ENCODE measurements around the gene CAPN10.

Gene CAPN10

DNA sequence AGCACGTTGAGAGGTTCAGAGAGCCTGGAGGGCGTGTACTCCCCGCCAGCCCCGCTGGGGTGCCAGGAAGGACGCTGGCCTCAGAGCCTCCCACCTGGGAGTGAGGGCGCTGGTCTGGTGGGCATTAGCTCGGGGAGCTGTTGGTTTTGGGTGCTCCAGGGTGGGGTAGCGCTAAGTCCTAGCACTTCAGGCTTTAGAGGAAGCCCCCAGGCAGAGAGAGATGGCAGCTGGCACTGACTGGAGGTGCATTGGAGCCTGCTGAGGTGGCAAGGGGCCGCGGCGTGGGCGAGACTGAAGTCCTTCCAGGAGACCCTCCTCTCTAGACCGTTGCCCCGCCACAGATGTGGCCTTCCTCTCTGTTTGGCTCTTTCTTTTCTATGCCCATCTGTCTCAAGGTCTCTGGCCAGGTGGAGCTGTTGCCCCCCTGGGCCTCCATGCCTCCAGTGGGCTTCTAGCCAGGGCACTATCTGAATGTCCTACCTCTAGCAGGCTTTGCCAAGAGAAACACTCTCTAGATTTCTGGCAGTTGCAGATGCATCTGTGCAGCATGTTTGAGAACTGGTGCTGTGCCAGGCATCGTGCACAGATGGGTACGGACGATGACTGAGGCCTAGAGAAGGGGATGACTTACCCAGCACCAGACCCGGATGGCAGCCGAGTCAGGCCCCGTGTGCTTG lies 6.6 kb downstream of the CAPN10 start:
- Mint-ChIP-seq H3K9me3 (no peaks in the 10 kb centered on the region), H3K36me3 (ENCODE audit: insufficient read depth) (peaks cover 25% of the 10 kb centered on the region), H3K4me3 (no peak overlapping the region), H3K27ac (peak overlapping the region in 1 of 2 donors; percentile 29), H3K27me3 (no peaks in the 10 kb centered on the region), H3K4me1 (ENCODE audit: low read depth in 2 of 2) (peaks cover 17 to 25% of the 10 kb centered on the region in 2 donors)
- ATAC-seq (replicated peaks) (no peak), DNase-seq (no peak)

DNA sequence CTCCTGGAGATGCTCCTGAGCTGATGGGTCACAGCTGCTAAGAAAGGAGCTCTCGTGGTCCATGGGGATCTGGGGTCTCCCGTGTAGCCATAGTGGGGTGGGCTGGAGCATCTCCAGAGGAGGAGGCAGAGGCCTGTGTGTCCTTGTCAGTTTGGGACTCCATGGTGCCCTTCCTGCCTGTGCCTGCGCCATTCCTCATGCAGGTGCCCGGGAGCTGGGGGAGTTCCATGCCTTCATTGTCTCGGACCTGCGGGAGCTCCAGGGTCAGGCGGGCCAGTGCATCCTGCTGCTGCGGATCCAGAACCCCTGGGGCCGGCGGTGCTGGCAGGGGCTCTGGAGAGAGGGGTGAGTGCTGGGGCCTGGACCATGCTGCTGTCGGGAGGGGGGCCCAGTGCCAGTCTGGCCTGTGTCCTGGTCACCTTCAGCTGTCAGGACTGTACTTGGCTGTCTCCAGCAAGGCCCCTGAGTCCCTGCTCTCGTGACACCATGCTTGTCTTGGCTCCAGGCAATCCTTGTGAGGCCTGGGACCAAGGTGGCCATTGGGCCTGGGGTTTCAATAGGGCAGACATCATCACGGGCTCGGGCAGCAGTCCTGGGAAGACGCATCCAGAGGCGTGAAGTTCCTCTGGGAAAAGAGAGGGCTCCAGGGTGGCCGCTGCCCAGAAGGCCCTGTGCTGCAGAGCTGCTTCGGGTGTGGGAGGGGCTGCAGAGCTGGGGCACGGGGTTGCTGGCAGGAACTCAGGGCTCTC lies 7.3 kb downstream of the CAPN10 start:
- ATAC-seq (replicated peaks): no peak
- peaks cover 25% of the 10 kb centered on the region for H3K36me3 Mint-ChIP-seq (ENCODE audit: insufficient read depth)
- no peak for DNase-seq

DNA sequence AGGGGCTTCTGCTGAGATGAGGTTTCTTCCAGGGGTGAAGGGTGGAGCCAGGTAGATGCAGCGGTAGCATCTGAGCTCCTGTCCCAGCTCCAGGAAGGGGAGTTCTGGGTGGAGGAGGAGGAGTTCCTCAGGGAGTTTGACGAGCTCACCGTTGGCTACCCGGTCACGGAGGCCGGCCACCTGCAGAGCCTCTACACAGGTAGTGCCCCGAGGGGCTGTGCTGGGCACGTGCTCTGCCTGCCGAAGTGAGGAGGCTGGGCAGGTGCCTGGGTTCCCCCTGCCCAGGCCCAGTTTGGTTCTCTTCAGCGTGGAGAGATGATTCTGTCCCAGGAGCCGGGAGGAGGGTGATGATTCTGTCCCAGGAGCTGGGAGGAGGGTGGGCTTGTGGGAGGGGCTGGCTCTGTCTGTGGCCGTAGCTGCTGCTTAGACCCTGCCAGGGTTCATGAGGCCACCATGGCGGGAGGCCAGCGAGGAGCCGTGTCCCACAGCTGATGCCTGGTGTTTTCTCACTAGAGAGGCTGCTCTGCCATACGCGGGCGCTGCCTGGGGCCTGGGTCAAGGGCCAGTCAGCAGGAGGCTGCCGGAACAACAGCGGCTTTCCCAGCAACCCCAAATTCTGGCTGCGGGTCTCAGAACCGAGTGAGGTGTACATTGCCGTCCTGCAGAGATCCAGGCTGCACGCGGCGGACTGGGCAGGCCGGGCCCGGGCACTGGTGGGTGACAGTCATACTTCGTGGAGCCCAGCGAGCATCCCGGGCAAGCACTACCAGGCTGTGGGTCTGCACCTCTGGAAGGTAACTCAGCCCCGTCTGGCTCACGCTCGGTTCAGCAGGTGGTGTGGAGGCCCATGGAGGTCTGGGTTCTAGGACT lies 8.2 kb downstream of the CAPN10 start:
- peak overlapping the region in 1 of 2 donors; percentile 41 for H3K27ac Mint-ChIP-seq
- H3K4me1 Mint-ChIP-seq (ENCODE audit: low read depth in 2 of 2): peaks cover 4 to 12% of the 10 kb centered on the region in 2 donors
- ATAC-seq (replicated peaks) (no peak), DNase-seq (no peak)
- peaks cover 18% of the 10 kb centered on the region for H3K36me3 Mint-ChIP-seq (ENCODE audit: insufficient read depth)
- H3K9me3 Mint-ChIP-seq: no peaks in the 10 kb centered on the region
- no peak overlapping the region for H3K4me3 Mint-ChIP-seq
- no peaks in the 10 kb centered on the region for H3K27me3 Mint-ChIP-seq

More for the DNA sequence above, 7.3 kb downstream of the CAPN10 start:
- no peaks in the 10 kb centered on the region for H3K27me3 Mint-ChIP-seq
- H3K27ac Mint-ChIP-seq: peak overlapping the region in 1 of 2 donors; percentile 15
- peaks cover 10 to 18% of the 10 kb centered on the region in 2 donors for H3K4me1 Mint-ChIP-seq (ENCODE audit: low read depth in 2 of 2)
- H3K4me3 Mint-ChIP-seq: no peak overlapping the region
- no peaks in the 10 kb centered on the region for H3K9me3 Mint-ChIP-seq

DNA sequence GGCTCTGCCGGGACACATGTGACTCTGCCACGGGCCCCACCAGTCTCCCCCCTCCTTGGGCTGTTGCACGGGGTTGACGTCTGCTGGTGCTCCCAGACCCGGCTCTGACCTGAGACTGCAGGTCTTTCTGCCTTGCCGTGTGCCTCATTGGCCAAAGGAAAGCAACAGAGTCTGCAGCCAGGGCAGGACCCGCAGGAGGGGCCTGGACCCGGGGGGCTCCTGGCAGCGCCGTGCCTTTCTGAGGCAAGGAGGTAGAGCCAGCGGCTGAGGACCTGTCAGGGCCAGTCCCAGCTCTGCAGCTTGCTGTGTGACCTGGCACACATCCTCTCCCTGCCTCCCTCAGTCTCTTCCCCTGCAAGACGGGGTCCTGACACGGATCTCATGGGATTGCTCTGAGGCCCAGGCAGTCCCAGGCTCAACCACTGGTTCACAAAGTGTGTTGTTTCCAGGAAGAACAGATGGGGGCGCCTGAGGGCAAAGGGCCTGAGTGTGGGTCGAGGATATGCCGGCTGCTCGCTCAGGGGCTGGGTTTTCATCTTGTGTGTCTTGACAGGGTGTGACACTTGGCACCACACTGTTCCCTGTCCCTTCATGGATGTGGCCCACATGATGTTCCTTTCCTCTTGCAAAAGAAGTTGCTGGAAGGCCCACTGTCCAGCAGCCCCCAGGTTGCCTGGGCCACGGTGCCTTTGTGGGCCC lies 9.0 kb downstream of the CAPN10 start:
- no peaks in the 10 kb centered on the region for H3K27me3 Mint-ChIP-seq
- H3K9me3 Mint-ChIP-seq: no peaks in the 10 kb centered on the region
- peak overlapping the region in 1 of 2 donors; percentile 41 for H3K27ac Mint-ChIP-seq
- ATAC-seq (replicated peaks) (peak; percentile 58), DNase-seq (peak; percentile 19 to 31 (median 25))
- H3K4me1 Mint-ChIP-seq (ENCODE audit: low read depth in 2 of 2): peaks cover 4 to 12% of the 10 kb centered on the region in 2 donors
- peaks cover 18% of the 10 kb centered on the region for H3K36me3 Mint-ChIP-seq (ENCODE audit: insufficient read depth)
- H3K4me3 Mint-ChIP-seq: no peak overlapping the region

DNA sequence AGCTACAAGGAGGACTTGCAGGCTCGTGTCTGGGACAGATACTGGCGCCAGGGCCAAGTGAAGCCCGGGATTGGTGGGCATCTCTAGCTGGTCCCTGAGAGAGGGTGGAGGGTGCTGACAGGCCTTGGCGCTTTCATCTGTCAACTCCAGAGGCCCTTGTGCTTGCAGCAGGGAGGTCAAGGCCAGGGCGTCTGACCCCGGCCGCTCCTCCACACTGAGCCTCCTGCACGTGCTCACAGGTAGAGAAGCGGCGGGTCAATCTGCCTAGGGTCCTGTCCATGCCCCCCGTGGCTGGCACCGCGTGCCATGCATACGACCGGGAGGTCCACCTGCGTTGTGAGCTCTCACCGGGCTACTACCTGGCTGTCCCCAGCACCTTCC lies 9.5 kb downstream of the CAPN10 start:
- ATAC-seq (replicated peaks) (no peak), DNase-seq (no peak)
- Mint-ChIP-seq H3K4me3 (no peak overlapping the region), H3K4me1 (ENCODE audit: low read depth in 2 of 2) (peaks cover 4 to 12% of the 10 kb centered on the region in 2 donors), H3K36me3 (ENCODE audit: insufficient read depth) (peaks cover 18% of the 10 kb centered on the region), H3K27ac (peak overlapping the region in 1 of 2 donors; percentile 41), H3K9me3 (no peaks in the 10 kb centered on the region), H3K27me3 (no peaks in the 10 kb centered on the region)

DNA sequence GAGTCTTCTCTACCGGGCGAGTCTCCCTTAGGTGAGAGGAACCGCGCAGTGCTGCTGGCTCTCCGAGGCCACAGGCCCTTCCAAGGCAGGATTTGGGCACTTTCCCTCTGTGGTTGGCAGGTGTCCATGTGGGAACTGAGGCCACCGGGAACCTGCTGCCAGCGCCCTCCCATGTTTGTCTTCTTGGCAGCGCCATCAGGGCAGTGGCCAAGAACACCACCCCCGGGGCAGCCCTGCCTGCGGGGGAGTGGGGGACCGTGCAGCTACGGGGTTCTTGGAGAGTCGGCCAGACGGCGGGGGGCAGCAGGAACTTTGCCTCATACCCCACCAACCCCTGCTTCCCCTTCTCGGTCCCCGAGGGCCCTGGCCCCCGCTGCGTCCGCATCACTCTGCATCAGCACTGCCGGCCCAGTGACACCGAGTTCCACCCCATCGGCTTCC lies 10.0 kb downstream of the CAPN10 start:
- no peak overlapping the region for H3K4me3 Mint-ChIP-seq
- H3K4me1 Mint-ChIP-seq (ENCODE audit: low read depth in 2 of 2): peaks cover 3 to 8% of the 10 kb centered on the region in 2 donors
- peak overlapping the region in 1 of 2 donors; percentile 41 for H3K27ac Mint-ChIP-seq
- H3K9me3 Mint-ChIP-seq: no peaks in the 10 kb centered on the region
- ATAC-seq (replicated peaks): no peak
- DNase-seq: no peak
- H3K27me3 Mint-ChIP-seq: no peaks in the 10 kb centered on the region
- peaks cover 19% of the 10 kb centered on the region for H3K36me3 Mint-ChIP-seq (ENCODE audit: insufficient read depth)

DNA sequence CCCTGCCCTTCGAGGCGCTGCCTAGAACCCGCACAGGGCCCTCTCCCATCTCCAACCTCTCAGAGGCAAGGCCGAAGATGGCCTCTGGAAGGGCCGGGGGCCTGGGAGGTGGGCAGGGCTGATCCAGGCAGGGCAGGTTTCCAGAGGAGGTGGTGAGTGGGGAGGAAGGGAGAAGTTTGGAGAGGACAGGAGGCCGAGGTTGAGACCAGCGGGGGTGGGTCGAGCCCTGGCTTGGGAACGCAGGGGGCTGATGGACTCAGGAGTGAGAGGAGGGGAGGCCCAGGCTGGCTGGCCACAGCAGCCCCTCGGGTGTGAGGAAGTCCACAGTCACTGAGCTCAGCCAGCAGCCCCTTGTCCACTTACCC lies 10.5 kb downstream of the CAPN10 start:
- no peak for DNase-seq
- Mint-ChIP-seq H3K27ac (no peak overlapping the region), H3K36me3 (ENCODE audit: insufficient read depth) (peaks cover 18% of the 10 kb centered on the region), H3K4me1 (ENCODE audit: low read depth in 2 of 2) (peaks cover 0 to 8% of the 10 kb centered on the region in 2 donors), H3K9me3 (no peaks in the 10 kb centered on the region), H3K4me3 (no peak overlapping the region), H3K27me3 (no peaks in the 10 kb centered on the region)
- ATAC-seq (replicated peaks): no peak

DNA sequence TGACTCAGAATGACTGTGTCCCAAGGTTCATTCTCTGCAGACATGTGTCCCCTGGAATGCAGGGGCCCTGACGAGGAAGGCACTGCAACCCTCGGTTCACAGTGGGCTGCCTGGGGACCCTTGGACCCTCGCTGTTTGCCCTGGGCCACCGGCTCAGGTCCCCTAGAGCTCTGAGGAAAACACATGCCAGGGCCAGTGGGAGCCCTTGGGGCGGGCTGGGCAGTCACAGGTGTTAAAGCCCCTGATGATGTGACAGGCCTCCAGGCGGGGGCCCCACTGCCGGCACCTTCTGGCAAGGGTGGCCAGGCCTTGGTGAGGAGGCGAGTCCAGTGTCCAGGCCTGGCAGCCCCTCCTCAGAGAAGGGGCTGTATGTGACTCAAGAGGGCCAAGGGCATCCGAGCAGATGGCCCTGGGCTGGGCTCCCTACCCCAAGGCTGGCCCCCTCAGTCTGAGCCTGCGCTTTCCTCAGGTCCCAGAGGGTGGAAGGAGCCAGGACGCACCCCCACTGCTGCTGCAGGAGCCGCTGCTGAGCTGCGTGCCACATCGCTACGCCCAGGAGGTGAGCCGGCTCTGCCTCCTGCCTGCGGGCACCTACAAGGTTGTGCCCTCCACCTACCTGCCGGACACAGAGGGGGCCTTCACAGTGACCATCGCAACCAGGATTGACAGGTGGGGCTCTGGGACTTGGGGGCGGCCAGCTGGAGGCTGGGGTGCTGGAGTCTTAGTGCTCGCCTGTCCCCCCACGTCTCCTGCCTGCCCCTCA lies 11.1 kb downstream of the CAPN10 start:
- H3K36me3 Mint-ChIP-seq (ENCODE audit: insufficient read depth): peaks cover 13% of the 10 kb centered on the region
- H3K27ac Mint-ChIP-seq: no peak overlapping the region
- H3K27me3 Mint-ChIP-seq: no peaks in the 10 kb centered on the region
- DNase-seq (no peak), ATAC-seq (replicated peaks) (no peak)
- H3K4me1 Mint-ChIP-seq (ENCODE audit: low read depth in 2 of 2): peaks cover 0 to 8% of the 10 kb centered on the region in 2 donors
- H3K9me3 Mint-ChIP-seq: no peaks in the 10 kb centered on the region
- no peak overlapping the region for H3K4me3 Mint-ChIP-seq

DNA sequence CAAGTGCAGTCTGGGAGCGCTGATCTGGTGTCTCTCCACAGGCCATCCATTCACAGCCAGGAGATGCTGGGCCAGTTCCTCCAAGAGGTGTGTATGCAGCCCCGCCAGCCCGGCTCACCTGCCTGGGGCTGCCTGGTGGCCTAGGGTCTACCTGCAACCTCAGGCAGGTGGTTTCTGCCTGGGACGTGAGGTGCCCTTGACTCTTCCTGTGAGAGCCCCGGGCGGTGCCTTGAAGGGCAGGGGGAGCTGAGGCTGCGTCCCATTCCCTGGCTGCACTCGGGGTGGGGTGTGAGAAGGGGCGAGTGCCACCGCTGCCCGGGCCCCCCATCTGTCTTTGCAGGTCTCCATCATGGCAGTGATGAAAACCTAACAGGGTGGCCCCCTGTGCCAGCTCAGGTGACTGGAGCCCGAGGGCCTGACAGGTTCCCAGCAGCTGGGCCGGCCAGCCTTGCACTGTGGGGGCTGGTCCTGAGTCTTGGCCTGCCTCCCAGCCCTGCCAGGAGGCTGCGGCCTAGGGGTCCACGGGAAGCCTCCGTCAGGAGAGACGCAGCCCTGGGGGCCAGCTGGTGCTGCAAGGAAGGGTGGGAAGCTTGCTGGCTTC lies 11.9 kb downstream of the CAPN10 start:
- H3K27me3 Mint-ChIP-seq: no peaks in the 10 kb centered on the region
- no peak for DNase-seq
- peaks cover 9% of the 10 kb centered on the region for H3K36me3 Mint-ChIP-seq (ENCODE audit: insufficient read depth)
- ATAC-seq (replicated peaks): no peak
- H3K27ac Mint-ChIP-seq: peak overlapping the region; percentile 62 to 77
- peaks cover 0 to 8% of the 10 kb centered on the region in 2 donors for H3K4me1 Mint-ChIP-seq (ENCODE audit: low read depth in 2 of 2)
- no peaks in the 10 kb centered on the region for H3K9me3 Mint-ChIP-seq
- no peak overlapping the region for H3K4me3 Mint-ChIP-seq

DNA sequence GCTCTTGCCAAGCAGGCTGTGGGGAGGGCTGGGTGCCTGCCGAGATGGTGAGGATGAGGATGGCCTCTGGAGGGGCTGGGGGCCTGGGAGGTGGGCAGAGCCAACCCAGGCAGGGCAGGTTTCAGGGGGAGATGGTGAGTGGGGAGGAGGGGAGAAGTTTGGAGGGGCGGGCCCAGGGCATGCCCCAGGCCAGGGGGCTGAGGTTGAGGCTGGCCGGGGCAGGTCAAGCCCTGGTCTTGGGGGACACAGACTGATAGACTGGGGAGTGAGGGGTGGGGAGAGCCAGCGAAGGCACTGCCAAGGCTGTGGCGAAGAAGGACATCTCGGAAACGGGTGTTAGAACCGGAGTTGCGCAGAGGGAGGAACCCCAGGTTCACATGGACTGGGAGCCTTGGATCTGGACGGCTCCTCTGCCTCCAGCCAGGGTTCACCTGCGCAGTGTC lies 12.6 kb downstream of the CAPN10 start:
- H3K27ac Mint-ChIP-seq: peak overlapping the region; percentile 62 to 77
- H3K27me3 Mint-ChIP-seq: no peaks in the 10 kb centered on the region
- peaks cover 7% of the 10 kb centered on the region for H3K36me3 Mint-ChIP-seq (ENCODE audit: insufficient read depth)
- H3K9me3 Mint-ChIP-seq: no peaks in the 10 kb centered on the region
- no peak overlapping the region for H3K4me3 Mint-ChIP-seq
- DNase-seq (no peak), ATAC-seq (replicated peaks) (no peak)
- H3K4me1 Mint-ChIP-seq (ENCODE audit: low read depth in 2 of 2): peaks cover 0 to 6% of the 10 kb centered on the region in 2 donors

DNA sequence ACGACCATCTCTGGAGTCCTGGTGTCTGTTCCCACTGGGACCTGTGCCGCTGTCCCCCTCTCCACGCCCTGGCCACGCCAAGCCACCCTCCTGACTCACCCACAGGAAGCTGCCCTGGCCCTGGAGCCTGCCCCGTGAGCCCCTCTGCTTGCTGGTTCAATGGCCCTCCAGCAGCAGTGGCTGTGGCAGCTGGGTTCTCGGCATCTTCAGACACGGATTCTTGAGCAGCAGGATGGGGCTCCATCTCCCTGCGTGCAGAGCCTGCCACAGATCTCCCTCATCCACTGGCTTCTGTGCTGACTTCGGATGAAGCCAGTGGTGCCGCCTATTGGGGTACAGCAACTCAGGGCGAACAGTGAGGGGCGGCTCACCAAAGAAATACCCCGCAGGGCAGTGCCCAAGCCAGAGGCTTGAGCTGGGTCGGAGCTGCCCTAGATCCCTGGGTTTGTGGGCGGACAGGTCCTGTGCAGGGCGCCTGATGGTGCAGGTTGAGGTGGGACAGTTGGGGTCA lies 14.0 kb downstream of the CAPN10 start:
- no peak for DNase-seq
- Mint-ChIP-seq H3K9me3 (no peaks in the 10 kb centered on the region), H3K4me3 (no peak overlapping the region), H3K4me1 (ENCODE audit: low read depth in 2 of 2) (peaks cover 0 to 6% of the 10 kb centered on the region in 2 donors), H3K36me3 (ENCODE audit: insufficient read depth) (peaks cover 10% of the 10 kb centered on the region), H3K27me3 (no peaks in the 10 kb centered on the region), H3K27ac (peak overlapping the region; percentile 38 to 62)
- ATAC-seq (replicated peaks): no peak

Data from effector memory CD8-positive, alpha-beta T cell (primary cell).